ENCODE results near the gene TTC39C. TPM values are rescaled to one million over a fixed set of nuclear protein-coding genes. Genes with fewer than 3 reads are reported as not detected.

TTC39C gene
- total and polyA plus RNA-seq, 2 of the 8 experiments (the other 6 are each of a cell fraction or from before 2014, with no cell fraction given): 8.1 to 79.1 TPM

- CTCF ChIA-PET (ENCODE audit: partially characterized antibody): no interaction called here
- Histone ChIP-seq H3K14ac (ENCODE audit: insufficient read length) (no peak overlapping the region), H3K4me3 (ENCODE audit: extremely low read depth in 1 of 4, insufficient read depth in 2 of 4, low read depth in 3 of 4, low read length in 4 of 4) (no peak overlapping the region), H3K9ac (replicated peaks in 1 of 4; ENCODE audit: extremely low read depth in 1 of 4, low read depth in 3 of 4, low read length in 3 of 4) (no peak overlapping the region), H3K56ac (replicated peaks; ENCODE audit: insufficient read length, low read depth, low read length) (no peak overlapping the region), H3K18ac (ENCODE audit: extremely low read depth, low read length) (no peak overlapping the region), H2BK5ac (ENCODE audit: low read depth, low read length) (no peak overlapping the region), H3K27me3 (replicated peaks in 1 of 4; ENCODE audit: control insufficient read depth in 3 of 4, extremely low read depth in 1 of 4, insufficient read depth in 3 of 4, low read length in 3 of 4) (no peaks in the 10 kb centered on the region), H4K91ac (replicated peaks; ENCODE audit: insufficient read length, low read length) (no peak overlapping the region), H2BK15ac (ENCODE audit: low read length) (no peak overlapping the region), H3K9me3 (ENCODE audit: insufficient read depth in 2 of 2, low read depth in 1 of 2, low read length in 1 of 2) (peaks cover 7% of the 10 kb centered on the region in 2 experiments; a peak in 2 of 4 replicates), H2BK12ac (ENCODE audit: low read depth, low read length) (no peak overlapping the region), H3K79me1 (ENCODE audit: low read depth, low read length) (0 out of 2 replicates have a peak, but pooled peaks cover 2% of the 10 kb centered on the region), H3K27ac (ENCODE audit: low read depth, low read length) (no peak overlapping the region), H2AFZ (ENCODE audit: low read length) (no peak overlapping the region), H3K79me2 (ENCODE audit: control insufficient read depth in 1 of 2, insufficient read depth in 2 of 2, low read length in 2 of 2) (no peaks in the 10 kb centered on the region; a peak in 1 of 4 replicates), H3K4me1 (replicated peaks in 1 of 4; ENCODE audit: control insufficient read depth in 3 of 4, insufficient read depth in 4 of 4, low read length in 3 of 4) (no peaks in the 10 kb centered on the region), H3K36me3 (ENCODE audit: control insufficient read depth in 2 of 4, insufficient read depth in 4 of 4, low read length in 3 of 4) (peaks cover 0 to 11% (median 0%) of the 10 kb centered on the region in 4 experiments; a peak in 3 of 8 replicates), H3K23me2 (ENCODE audit: low read depth, low read length) (no peaks in the 10 kb centered on the region), H4K8ac (ENCODE audit: extremely low read depth, insufficient read depth, low read length) (no peak overlapping the region), H4K20me1 (replicated peaks in 1 of 2; ENCODE audit: control insufficient read depth in 1 of 2, insufficient read depth in 2 of 2, low read length in 2 of 2) (no peaks in the 10 kb centered on the region), H4K5ac (ENCODE audit: insufficient read length, low read depth, low read length) (no peak overlapping the region), H2BK120ac (replicated peaks; ENCODE audit: low read depth, low read length) (no peak overlapping the region), H2AK5ac (ENCODE audit: low read depth, low read length) (no peak overlapping the region), H3K23ac (ENCODE audit: insufficient read length) (no peak overlapping the region), H2BK20ac (ENCODE audit: low read length) (no peak overlapping the region), H3K4me2 (ENCODE audit: insufficient read depth in 1 of 2, low read depth in 2 of 2, low read length in 2 of 2) (no peak overlapping the region), H3K4ac (replicated peaks; ENCODE audit: insufficient read length, low read depth, low read length) (no peak overlapping the region)
- DNase-seq (ENCODE audit: low read depth in 1 of 2, low spot score in 2 of 2): no peak
- 82% methylated on average over 1 of the region's 1 CpG; no CpG with 5 or more reads in 1 of the 2 experiments for WGBS, 2 experiments (ENCODE audit: extremely low coverage in 1 of 2, insufficient coverage in 1 of 2, insufficient read length in 1 of 2, insufficient replicate concordance in 2 of 2, low coverage in 1 of 2, low lambda C conversion rate in 2 of 2, missing lambda C conversion rate in 1 of 2)
- POLR2A ChIA-PET (ENCODE audit: partially characterized antibody): interaction anchor here (1.2 kb wide), 1 partner anchor 11 kb away, joined by 4 read pairs; no protein-coding TSS in a partner anchor
- FAIRE-seq: no peak
- TF ChIP-seq SP2 (IDR thresholded peaks at IDR 0.05; ENCODE audit: low read length) (no peak), KDM5A (IDR thresholded peaks at IDR 0.05; ENCODE audit: low read length) (no peak), CEBPB (IDR thresholded peaks at IDR 0.05; ENCODE audit: low read depth, low read length) (no peak), HDAC2 (IDR thresholded peaks at IDR 0.05; ENCODE audit: borderline replicate concordance in 1 of 2, low read depth in 2 of 2, low read length in 2 of 2) (no peak), TCF12 (IDR thresholded peaks at IDR 0.05; ENCODE audit: low read depth, low read length) (no peak), BRCA1 (IDR thresholded peaks at IDR 0.05; ENCODE audit: low read depth, low read length) (no peak), TAF1 (IDR thresholded peaks at IDR 0.05; ENCODE audit: low read depth, low read length) (no peak), FOSL1 (IDR thresholded peaks at IDR 0.05; ENCODE audit: insufficient read depth, low read depth, low read length) (no peak), RXRA (IDR thresholded peaks at IDR 0.05; ENCODE audit: insufficient read depth, low read depth, low read length) (no peak), ATF3 (IDR thresholded peaks at IDR 0.05; ENCODE audit: insufficient read depth, low read depth, low read length) (no peak)
- TF ChIP-seq, protein P1, sequence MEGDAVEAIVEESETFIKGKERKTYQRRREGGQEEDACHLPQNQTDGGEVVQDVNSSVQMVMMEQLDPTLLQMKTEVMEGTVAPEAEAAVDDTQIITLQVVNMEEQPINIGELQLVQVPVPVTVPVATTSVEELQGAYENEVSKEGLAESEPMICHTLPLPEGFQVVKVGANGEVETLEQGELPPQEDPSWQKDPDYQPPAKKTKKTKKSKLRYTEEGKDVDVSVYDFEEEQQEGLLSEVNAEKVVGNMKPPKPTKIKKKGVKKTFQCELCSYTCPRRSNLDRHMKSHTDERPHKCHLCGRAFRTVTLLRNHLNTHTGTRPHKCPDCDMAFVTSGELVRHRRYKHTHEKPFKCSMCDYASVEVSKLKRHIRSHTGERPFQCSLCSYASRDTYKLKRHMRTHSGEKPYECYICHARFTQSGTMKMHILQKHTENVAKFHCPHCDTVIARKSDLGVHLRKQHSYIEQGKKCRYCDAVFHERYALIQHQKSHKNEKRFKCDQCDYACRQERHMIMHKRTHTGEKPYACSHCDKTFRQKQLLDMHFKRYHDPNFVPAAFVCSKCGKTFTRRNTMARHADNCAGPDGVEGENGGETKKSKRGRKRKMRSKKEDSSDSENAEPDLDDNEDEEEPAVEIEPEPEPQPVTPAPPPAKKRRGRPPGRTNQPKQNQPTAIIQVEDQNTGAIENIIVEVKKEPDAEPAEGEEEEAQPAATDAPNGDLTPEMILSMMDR (IDR thresholded peaks at IDR 0.05; ENCODE audit: control extremely low read depth in 1 of 3, insufficient read depth in 1 of 3, low read depth in 1 of 3, low read length in 3 of 3): no peak
These were observed 81.4 kb downstream of the TTC39C start for GRCh38 chr18:24095976-24096375.

Data from H1 (cell line).